Measurements from ENCODE around the gene CITED4. TPM values are rescaled to one million over a fixed set of nuclear protein-coding genes. Genes with fewer than 3 reads are reported as not detected.

Gene CITED4
- polyA plus RNA-seq, 2 donors = 11.7 to 21.8 TPM

GRCh38 chr1:40838045-40838979 lies 23.9 kb downstream of the CITED4 start:
- Histone ChIP-seq H3K27me3 (ENCODE audit: control insufficient read depth in 1 of 2, insufficient read depth in 2 of 2, low read length in 2 of 2) (no peaks in the 10 kb centered on the region), H3K4me1 (ENCODE audit: control insufficient read depth in 2 of 2, insufficient read depth in 2 of 2, low read length in 1 of 2) (peaks cover 0 to 3% of the 10 kb centered on the region in 2 donors), H3K27ac (ENCODE audit: low read depth in 2 of 2, low read length in 1 of 2) (no peak overlapping the region), H3K4me3 (ENCODE audit: low read depth in 1 of 2, low read length in 2 of 2) (no peak overlapping the region), H3K36me3 (ENCODE audit: control insufficient read depth in 2 of 2, insufficient read depth in 2 of 2, low read length in 1 of 2) (peaks cover 0 to 2% of the 10 kb centered on the region in 2 donors), H3K9me3 (ENCODE audit: control insufficient read depth in 2 of 2, insufficient read depth in 1 of 2, low read depth in 1 of 2, low read length in 1 of 2) (peaks cover 0 to 3% of the 10 kb centered on the region in 2 donors)
- 77 to 79% methylated on average over 60 of the region's 60 CpGs for WGBS, 2 donors

GRCh38 chr1:40837601-40838000 lies 24.6 kb downstream of the CITED4 start:
- Histone ChIP-seq H3K9me3 (ENCODE audit: control insufficient read depth in 2 of 2, insufficient read depth in 1 of 2, low read depth in 1 of 2, low read length in 1 of 2) (peaks cover 0 to under 1% of the 10 kb centered on the region in 2 donors), H3K36me3 (ENCODE audit: control insufficient read depth in 2 of 2, insufficient read depth in 2 of 2, low read length in 1 of 2) (peaks cover 0 to 2% of the 10 kb centered on the region in 2 donors), H3K4me1 (ENCODE audit: control insufficient read depth in 2 of 2, insufficient read depth in 2 of 2, low read length in 1 of 2) (peaks cover 0 to 3% of the 10 kb centered on the region in 2 donors), H3K27ac (ENCODE audit: low read depth in 2 of 2, low read length in 1 of 2) (no peak overlapping the region), H3K4me3 (ENCODE audit: low read depth in 1 of 2, low read length in 2 of 2) (no peak overlapping the region), H3K27me3 (ENCODE audit: control insufficient read depth in 1 of 2, insufficient read depth in 2 of 2, low read length in 2 of 2) (no peaks in the 10 kb centered on the region)
- WGBS, 2 donors = 73 to 79% methylated on average over 24 of the region's 24 CpGs

GRCh38 chr1:40836283-40836682 lies 25.9 kb downstream of the CITED4 start:
- H3K4me1 ChIP-seq (ENCODE audit: control insufficient read depth in 2 of 2, insufficient read depth in 2 of 2, low read length in 1 of 2) = peaks cover 0 to 3% of the 10 kb centered on the region in 2 donors
- H3K9me3 ChIP-seq (ENCODE audit: control insufficient read depth in 2 of 2, insufficient read depth in 1 of 2, low read depth in 1 of 2, low read length in 1 of 2) = no peaks in the 10 kb centered on the region
- H3K27ac ChIP-seq (ENCODE audit: low read depth in 2 of 2, low read length in 1 of 2) = no peak overlapping the region
- H3K4me3 ChIP-seq (ENCODE audit: low read depth in 1 of 2, low read length in 2 of 2) = no peak overlapping the region
- 80 to 88% methylated on average over 4 of the region's 4 CpGs for WGBS, 2 donors
- H3K27me3 ChIP-seq (ENCODE audit: control insufficient read depth in 1 of 2, insufficient read depth in 2 of 2, low read length in 2 of 2) = no peaks in the 10 kb centered on the region
- peaks cover 0 to 2% of the 10 kb centered on the region in 2 donors for H3K36me3 ChIP-seq (ENCODE audit: control insufficient read depth in 2 of 2, insufficient read depth in 2 of 2, low read length in 1 of 2)

- Histone ChIP-seq H3K27me3 (ENCODE audit: control insufficient read depth in 1 of 2, insufficient read depth in 2 of 2, low read length in 2 of 2) (no peaks in the 10 kb centered on the region), H3K36me3 (ENCODE audit: control insufficient read depth in 2 of 2, insufficient read depth in 2 of 2, low read length in 1 of 2) (peaks cover 0 to 2% of the 10 kb centered on the region in 2 donors), H3K4me1 (ENCODE audit: control insufficient read depth in 2 of 2, insufficient read depth in 2 of 2, low read length in 1 of 2) (peaks cover 0 to 3% of the 10 kb centered on the region in 2 donors), H3K27ac (ENCODE audit: low read depth in 2 of 2, low read length in 1 of 2) (no peak overlapping the region), H3K9me3 (ENCODE audit: control insufficient read depth in 2 of 2, insufficient read depth in 1 of 2, low read depth in 1 of 2, low read length in 1 of 2) (no peaks in the 10 kb centered on the region), H3K4me3 (ENCODE audit: low read depth in 1 of 2, low read length in 2 of 2) (no peak overlapping the region)
- 81 to 84% methylated on average over 11 of the region's 11 CpGs for WGBS, 2 donors
Observed at GRCh38 chr1:40834968-40835545, 27.1 kb downstream of the CITED4 start.

GRCh38 chr1:40833979-40834378 lies 28.2 kb downstream of the CITED4 start:
- H3K27ac ChIP-seq (ENCODE audit: low read depth in 2 of 2, low read length in 1 of 2) = no peak overlapping the region
- H3K27me3 ChIP-seq (ENCODE audit: control insufficient read depth in 1 of 2, insufficient read depth in 2 of 2, low read length in 2 of 2) = no peaks in the 10 kb centered on the region
- H3K4me1 ChIP-seq (ENCODE audit: control insufficient read depth in 2 of 2, insufficient read depth in 2 of 2, low read length in 1 of 2) = peaks cover 0 to 3% of the 10 kb centered on the region in 2 donors
- no peaks in the 10 kb centered on the region for H3K9me3 ChIP-seq (ENCODE audit: control insufficient read depth in 2 of 2, insufficient read depth in 1 of 2, low read depth in 1 of 2, low read length in 1 of 2)
- no peak overlapping the region for H3K4me3 ChIP-seq (ENCODE audit: low read depth in 1 of 2, low read length in 2 of 2)
- H3K36me3 ChIP-seq (ENCODE audit: control insufficient read depth in 2 of 2, insufficient read depth in 2 of 2, low read length in 1 of 2) = no peaks in the 10 kb centered on the region
- 72 to 77% methylated on average over 1 of the region's 1 CpG for WGBS, 2 donors

GRCh38 chr1:40831001-40831732 lies 31.0 kb downstream of the CITED4 start:
- no peaks in the 10 kb centered on the region for H3K27me3 ChIP-seq (ENCODE audit: control insufficient read depth in 1 of 2, insufficient read depth in 2 of 2, low read length in 2 of 2)
- 91 to 94% methylated on average over 22 of the region's 22 CpGs for WGBS, 2 donors
- no peaks in the 10 kb centered on the region for H3K36me3 ChIP-seq (ENCODE audit: control insufficient read depth in 2 of 2, insufficient read depth in 2 of 2, low read length in 1 of 2)
- no peak overlapping the region for H3K4me3 ChIP-seq (ENCODE audit: low read depth in 1 of 2, low read length in 2 of 2)
- H3K9me3 ChIP-seq (ENCODE audit: control insufficient read depth in 2 of 2, insufficient read depth in 1 of 2, low read depth in 1 of 2, low read length in 1 of 2) = no peaks in the 10 kb centered on the region
- H3K4me1 ChIP-seq (ENCODE audit: control insufficient read depth in 2 of 2, insufficient read depth in 2 of 2, low read length in 1 of 2) = peaks cover 0 to 3% of the 10 kb centered on the region in 2 donors
- no peak overlapping the region for H3K27ac ChIP-seq (ENCODE audit: low read depth in 2 of 2, low read length in 1 of 2)

GRCh38 chr1:40830419-40830943 lies 31.7 kb downstream of the CITED4 start:
- Histone ChIP-seq H3K9me3 (ENCODE audit: control insufficient read depth in 2 of 2, insufficient read depth in 1 of 2, low read depth in 1 of 2, low read length in 1 of 2) (no peaks in the 10 kb centered on the region), H3K4me3 (ENCODE audit: low read depth in 1 of 2, low read length in 2 of 2) (no peak overlapping the region), H3K36me3 (ENCODE audit: control insufficient read depth in 2 of 2, insufficient read depth in 2 of 2, low read length in 1 of 2) (no peaks in the 10 kb centered on the region), H3K27me3 (ENCODE audit: control insufficient read depth in 1 of 2, insufficient read depth in 2 of 2, low read length in 2 of 2) (no peaks in the 10 kb centered on the region), H3K27ac (ENCODE audit: low read depth in 2 of 2, low read length in 1 of 2) (no peak overlapping the region), H3K4me1 (ENCODE audit: control insufficient read depth in 2 of 2, insufficient read depth in 2 of 2, low read length in 1 of 2) (peaks cover 0 to 3% of the 10 kb centered on the region in 2 donors)
- 92 to 93% methylated on average over 13 of the region's 13 CpGs for WGBS, 2 donors

GRCh38 chr1:40829631-40830245 lies 32.4 kb downstream of the CITED4 start:
- H3K36me3 ChIP-seq (ENCODE audit: control insufficient read depth in 2 of 2, insufficient read depth in 2 of 2, low read length in 1 of 2) = no peaks in the 10 kb centered on the region
- H3K4me1 ChIP-seq (ENCODE audit: control insufficient read depth in 2 of 2, insufficient read depth in 2 of 2, low read length in 1 of 2) = no peaks in the 10 kb centered on the region
- no peaks in the 10 kb centered on the region for H3K27me3 ChIP-seq (ENCODE audit: control insufficient read depth in 1 of 2, insufficient read depth in 2 of 2, low read length in 2 of 2)
- H3K4me3 ChIP-seq (ENCODE audit: low read depth in 1 of 2, low read length in 2 of 2) = no peak overlapping the region
- H3K9me3 ChIP-seq (ENCODE audit: control insufficient read depth in 2 of 2, insufficient read depth in 1 of 2, low read depth in 1 of 2, low read length in 1 of 2) = no peaks in the 10 kb centered on the region
- H3K27ac ChIP-seq (ENCODE audit: low read depth in 2 of 2, low read length in 1 of 2) = no peak overlapping the region
- 64 to 72% methylated on average over 14 of the region's 14 CpGs for WGBS, 2 donors

GRCh38 chr1:40825996-40826395 lies 36.2 kb downstream of the CITED4 start:
- Histone ChIP-seq H3K4me1 (ENCODE audit: control insufficient read depth in 2 of 2, insufficient read depth in 2 of 2, low read length in 1 of 2) (peaks cover 0 to 2% of the 10 kb centered on the region in 2 donors), H3K36me3 (ENCODE audit: control insufficient read depth in 2 of 2, insufficient read depth in 2 of 2, low read length in 1 of 2) (no peaks in the 10 kb centered on the region), H3K27me3 (ENCODE audit: control insufficient read depth in 1 of 2, insufficient read depth in 2 of 2, low read length in 2 of 2) (no peaks in the 10 kb centered on the region), H3K27ac (ENCODE audit: low read depth in 2 of 2, low read length in 1 of 2) (no peak overlapping the region), H3K9me3 (ENCODE audit: control insufficient read depth in 2 of 2, insufficient read depth in 1 of 2, low read depth in 1 of 2, low read length in 1 of 2) (no peaks in the 10 kb centered on the region), H3K4me3 (ENCODE audit: low read depth in 1 of 2, low read length in 2 of 2) (no peak overlapping the region)
- 51 to 53% methylated on average over 5 of the region's 5 CpGs for WGBS, 2 donors

Data from esophagus (tissue), 2 donors.